NCI-H226 (cell line): ENCODE results near the gene POFUT1.

Experiments used
- DNase-seq: peaks from one replicate; pipeline ENCODE4 v3.0.0-alpha.2; 2015

The POFUT1 gene

GRCh38 chr20:32208499-32209154 is 947 bp downstream of the POFUT1 start:
- DNase-seq, result no peak

DNA sequence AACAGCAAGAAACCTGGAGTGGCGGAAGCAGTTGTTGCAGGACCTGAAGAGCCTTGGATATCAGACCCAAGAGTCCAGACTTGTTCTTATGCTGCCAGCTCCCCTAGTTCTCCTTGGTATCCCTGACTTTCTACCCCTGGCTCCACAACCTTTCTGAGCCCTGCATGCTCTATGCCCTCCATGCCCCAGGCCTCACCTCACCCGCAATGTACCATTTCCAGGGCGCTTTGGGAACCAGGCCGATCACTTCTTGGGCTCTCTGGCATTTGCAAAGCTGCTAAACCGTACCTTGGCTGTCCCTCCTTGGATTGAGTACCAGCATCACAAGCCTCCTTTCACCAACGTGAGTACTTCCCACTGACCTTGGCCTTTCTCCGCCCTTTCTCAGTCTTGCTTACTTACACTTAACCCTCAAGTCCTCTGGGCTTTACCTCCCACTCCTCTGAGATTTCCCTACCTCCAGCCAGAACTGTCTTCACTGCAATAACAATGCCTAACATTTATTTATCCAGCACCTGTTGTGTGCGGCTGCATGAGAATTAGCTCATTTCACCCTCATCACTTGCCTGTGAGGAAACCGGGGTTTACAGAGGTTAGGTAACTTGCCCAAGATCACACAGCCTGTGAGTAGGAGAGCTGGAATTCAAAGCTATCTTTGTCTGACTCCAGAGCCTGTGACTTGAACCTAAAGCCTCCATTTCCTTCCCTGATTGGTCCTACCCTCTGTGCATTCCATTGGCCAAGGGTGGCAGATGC is 2.3 kb downstream of the POFUT1 start:
- DNase-seq, result no peak

DNA sequence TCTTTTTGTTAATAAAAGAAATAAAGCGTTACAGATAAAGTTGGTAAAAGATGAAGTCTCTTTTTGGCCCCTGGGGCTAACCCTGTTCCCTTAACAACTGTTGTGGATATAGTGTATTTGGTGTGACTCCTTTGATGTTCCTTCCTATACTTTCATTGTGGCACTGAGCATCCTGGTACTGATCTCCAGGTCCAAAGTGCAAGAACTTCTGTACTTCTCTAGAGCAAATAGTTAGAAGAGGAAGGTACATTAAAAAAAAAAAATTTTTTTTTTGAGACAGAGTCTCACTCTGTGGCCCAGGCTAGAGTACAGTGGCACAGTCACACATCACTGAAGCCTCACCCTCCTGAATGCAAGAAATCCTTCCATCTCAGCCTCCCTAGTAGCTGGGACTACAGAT is 6.2 kb downstream of the POFUT1 start:
- DNase-seq, result no peak

DNA sequence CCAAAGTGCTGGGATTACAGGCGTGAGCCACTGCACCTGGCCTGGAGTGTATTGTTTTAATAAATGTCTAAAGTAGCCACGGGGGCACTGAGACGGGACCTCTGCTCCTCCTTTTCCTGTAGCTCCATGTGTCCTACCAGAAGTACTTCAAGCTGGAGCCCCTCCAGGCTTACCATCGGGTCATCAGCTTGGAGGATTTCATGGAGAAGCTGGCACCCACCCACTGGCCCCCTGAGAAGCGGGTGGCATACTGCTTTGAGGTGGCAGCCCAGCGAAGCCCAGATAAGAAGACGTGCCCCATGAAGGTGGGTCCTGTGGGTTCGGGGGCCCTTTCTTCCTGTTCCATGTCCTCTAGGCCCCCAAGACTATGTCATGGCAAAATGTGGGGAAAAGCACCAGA is 7.5 kb downstream of the POFUT1 start:
- DNase-seq, result no peak

DNA sequence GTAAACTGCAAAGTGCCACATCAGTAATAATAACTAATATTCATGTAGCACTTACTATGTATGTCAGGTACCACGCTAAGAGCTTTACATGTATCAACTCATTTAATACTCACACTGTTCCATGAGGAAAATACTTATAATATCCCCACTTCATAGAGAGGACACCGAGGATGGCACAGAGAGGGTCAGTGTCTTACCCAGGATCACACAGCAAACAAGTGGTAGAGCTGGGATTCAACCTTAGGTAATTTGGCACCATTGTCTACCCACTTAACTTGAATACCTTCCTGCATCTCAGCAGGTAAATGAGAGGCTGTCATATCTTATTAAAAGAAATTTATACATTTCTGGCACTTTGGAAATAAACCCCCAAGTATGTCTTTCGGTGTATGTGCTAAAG is 8.0 kb downstream of the POFUT1 start:
- no peak for DNase-seq

DNA sequence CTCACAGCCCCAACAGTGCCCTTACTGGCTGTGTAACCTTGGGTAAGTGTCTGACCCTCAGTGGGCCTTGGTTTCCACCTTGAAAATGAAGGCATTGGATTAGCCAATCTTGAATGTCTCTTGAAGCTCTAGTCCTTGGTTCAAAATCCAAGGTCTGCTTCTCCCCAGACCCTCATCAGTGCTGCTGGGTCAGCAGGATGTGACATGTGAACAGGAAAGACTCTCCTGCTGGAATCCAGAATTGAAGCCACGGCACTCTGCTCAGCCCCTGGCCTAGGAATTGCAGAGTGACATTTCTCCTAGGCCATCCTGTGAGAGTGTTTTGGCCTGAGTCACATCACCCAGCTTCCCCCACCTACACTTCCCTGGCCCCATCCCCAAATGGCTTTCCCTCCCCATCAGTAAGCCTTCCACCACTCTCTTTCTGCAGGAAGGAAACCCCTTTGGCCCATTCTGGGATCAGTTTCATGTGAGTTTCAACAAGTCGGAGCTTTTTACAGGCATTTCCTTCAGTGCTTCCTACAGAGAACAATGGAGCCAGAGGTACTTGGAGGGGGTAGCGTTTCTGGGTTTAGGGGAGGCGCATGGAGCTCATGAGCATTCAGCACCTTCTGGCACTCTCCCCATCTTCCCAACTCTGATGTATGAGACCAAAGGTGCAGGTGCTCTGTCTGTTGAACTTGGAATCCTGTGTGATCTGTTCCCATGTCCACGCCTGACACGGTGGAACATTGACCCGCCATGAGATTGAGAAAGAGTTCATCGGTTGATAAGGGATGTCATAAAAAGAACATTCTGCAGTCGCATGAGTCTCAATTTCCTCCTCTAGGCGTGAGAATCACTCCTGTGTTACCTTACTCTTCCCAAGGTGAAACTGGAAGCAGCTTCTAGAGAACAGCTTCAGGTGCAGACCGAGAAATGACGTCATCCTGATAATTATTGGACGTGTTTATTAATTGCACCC is 8.8 kb downstream of the POFUT1 start:
- DNase-seq, result no peak

GRCh38 chr20:32218156-32218900 is 10.6 kb downstream of the POFUT1 start:
- DNase-seq, result no peak

GRCh38 chr20:32224463-32224862 is 16.8 kb downstream of the POFUT1 start:
- DNase-seq, result no peak

GRCh38 chr20:32226391-32226790 is 18.7 kb downstream of the POFUT1 start:
- DNase-seq, result no peak

- DNase-seq, result no peak
These were observed 19.6 kb downstream of the POFUT1 start for GRCh38 chr20:32227306-32227705.

- no peak for DNase-seq
These were observed 20.3 kb downstream of the POFUT1 start for GRCh38 chr20:32227744-32228688.

DNA sequence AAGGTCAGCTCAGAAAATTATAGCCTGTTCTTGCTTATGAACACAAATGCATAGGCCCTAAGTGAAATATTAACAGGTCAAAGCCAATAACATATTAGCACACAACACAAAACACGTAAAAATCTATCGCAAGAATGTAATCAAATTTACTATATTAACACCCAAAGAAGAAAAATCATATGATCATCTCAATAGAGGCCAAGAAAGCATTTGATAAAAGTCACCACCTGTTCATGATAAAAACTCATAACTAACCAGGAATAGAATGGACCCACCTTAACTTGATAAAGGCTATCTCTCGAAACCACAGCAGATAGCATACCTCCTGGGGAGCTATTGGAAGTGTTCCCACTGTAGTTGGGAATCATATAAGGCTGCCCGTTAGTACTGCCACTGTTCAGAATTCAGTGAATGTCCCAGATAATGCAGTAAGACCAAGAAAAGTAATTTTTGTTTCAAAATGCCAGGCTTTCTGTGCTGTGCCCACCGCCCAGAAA is 21.6 kb downstream of the POFUT1 start:
- DNase-seq, result no peak

DNA sequence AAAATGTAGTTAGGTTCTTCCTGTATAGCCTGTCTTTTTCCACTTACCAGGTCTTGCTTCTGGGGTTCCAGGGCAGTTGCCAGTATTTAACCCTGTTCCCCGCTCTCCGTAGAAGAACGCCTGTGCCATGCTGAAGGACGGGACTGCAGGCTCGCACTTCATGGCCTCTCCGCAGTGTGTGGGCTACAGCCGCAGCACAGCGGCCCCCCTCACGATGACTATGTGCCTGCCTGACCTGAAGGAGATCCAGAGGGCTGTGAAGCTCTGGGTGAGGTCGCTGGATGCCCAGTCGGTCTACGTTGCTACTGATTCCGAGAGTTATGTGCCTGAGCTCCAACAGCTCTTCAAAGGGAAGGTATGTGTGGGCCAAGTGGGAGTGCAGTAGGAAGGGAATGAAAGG is 23.0 kb downstream of the POFUT1 start:
- DNase-seq, result no peak

DNA sequence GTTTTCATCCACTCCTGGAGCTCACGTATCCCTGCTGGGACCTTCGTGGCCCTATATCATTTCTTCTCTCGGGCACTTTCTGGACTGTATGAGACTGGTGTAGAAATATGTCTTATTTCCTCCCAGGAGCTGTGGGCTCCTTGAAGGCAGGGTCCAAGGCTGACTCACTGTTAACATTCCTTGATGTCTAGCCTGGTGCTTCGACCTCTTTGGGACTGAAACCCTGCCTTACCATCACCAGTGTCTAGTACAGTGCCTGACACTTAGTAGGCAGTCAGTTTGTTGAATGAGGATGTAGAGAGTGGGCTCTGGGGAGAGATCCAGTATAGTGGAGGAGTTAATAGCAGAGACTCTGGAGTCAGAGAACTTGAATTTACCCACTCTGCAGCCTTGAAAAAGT is 23.6 kb downstream of the POFUT1 start:
- no peak for DNase-seq

DNA sequence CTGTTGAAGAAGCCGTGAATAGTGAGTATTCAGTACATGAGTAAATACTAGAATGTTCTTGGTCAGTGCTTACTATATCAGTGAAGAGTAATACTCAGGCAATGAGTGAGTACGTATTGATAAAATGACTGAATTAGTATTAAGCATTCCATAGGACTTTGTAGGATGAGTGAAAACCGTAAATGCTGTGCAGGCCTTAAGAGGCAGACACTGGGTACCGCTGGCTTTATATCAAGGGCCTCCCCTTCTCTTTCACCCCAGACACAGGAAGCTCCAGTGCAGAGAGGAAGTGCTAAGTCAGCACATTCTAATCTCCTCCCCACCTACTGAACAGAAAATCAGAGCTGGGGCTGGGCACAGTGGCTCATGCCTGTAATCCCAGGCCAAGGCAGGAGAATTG is 24.2 kb downstream of the POFUT1 start:
- DNase-seq, result no peak

- no peak for DNase-seq
These were observed 24.7 kb downstream of the POFUT1 start for GRCh38 chr20:32232326-32232886.

DNA sequence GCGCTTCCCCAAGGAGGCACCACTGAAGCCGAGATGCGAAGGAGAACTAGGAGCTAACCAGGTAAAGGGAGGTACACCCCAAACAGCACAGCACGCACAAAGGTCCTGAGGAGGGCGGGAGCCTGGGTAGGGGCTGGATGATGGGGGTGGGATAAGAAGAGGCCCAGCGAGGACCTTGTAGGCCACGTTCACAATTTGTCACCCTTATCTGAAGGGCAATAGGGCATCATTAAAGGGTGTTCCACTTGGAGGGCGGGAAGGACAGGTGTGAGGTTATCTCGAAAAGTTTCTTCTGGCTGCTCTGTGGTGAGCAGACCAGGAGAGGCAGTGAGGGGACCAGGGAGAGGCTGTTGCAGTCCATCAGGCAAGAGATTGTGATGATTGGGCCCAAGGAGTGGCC is 25.6 kb downstream of the POFUT1 start:
- DNase-seq, result no peak

- DNase-seq, result no peak
These were observed 26.6 kb downstream of the POFUT1 start for GRCh38 chr20:32234135-32234808.

DNA sequence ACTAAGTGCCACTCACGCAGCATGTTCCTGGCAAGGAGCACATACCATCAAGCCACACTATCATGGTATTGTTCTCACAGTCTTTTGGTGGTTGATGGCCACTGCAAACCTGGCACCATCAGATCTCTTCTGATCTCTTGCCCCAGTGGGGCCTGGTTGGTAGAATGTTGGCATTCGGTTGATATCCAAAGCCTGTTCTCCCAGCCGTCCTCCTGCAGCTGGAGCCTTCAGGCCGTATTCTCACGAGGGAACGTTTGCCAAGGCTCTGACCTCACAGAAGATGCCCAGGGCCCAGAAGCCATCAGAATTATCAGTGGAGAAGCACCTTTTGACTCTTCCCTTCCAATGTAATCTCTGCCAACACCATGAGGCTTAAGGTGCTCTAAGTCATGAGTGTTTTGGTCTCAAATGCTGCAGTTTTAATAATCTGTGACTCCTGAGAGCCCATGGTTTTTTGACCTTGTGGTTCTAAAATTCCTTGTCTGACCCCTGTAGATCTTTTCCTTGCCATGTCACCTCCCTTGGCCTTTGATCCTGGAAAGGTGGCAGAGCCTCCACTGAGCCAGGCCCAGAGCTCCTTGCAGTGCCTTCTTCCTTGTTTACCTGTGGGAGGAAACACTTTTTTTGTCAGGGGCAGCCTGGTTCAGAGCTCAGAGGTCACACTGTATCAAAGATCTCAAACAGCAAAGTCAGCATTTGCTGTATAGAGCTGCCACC is 27.8 kb downstream of the POFUT1 start:
- DNase-seq, result no peak

DNA sequence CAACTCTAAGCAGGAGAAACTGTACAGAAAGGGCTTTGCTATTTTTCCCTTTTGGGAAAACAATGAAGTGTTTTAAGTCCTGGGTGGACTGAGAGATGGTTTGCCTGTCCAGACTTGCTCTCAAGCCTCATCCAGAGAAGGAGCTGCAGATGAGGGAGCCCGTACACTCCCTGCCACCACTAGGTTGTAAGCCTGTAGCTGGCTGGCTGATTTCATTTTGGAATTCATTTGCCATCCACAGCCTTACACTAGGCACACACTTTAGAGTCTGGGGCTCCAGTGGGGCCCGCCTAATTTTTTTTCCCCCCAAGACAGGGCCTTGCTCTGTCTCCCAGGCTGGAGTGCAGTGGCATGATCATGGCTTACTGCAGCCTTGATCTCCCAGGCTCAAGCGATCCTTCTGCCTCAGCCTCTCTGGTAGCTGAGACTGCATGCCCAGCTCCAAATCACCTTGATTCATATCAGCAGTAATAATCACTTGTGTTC is 28.4 kb downstream of the POFUT1 start:
- DNase-seq, result no peak
